GM13976 (cell line): ENCODE results near the gene TRIM32.

Experiments used
- DNase-seq: peaks from one replicate; pipeline ENCODE4 v3.0.0; 2012; ENCODE audit warnings: low spot score
- CTCF ChIP-seq: IDR thresholded peaks from 2 replicates; pipeline ENCODE4 v1.5.1; 2012; ENCODE audit warnings: borderline replicate concordance, mild to moderate bottlenecking; ENCODE audit not compliant: insufficient read depth; ENCODE audit errors: extremely low read depth, missing control alignments, control extremely low read depth
- in situ Hi-C: fragments of 300-500 bp; cut with MboI; formaldehyde crosslinking; loops from one replicate; pipeline ENCODE4 v1.12.0; 2022; ENCODE audit warnings: low sequenced_read_pairs, mixed read lengths, inconsistent platforms; ENCODE audit not compliant: unreplicated experiment

Gene TRIM32

GRCh38 chr9:116646661-116647514 is 40.2 kb upstream of the TRIM32 start:
- in situ Hi-C loops = no loop called here
- no peak for DNase-seq
- peak; percentile 47 for TF ChIP-seq CTCF

GRCh38 chr9:116647515-116647809 is 39.6 kb upstream of the TRIM32 start:
- DNase-seq = no peak
- in situ Hi-C loops = no loop called here
- no peak for TF ChIP-seq CTCF

GRCh38 chr9:116653348-116654058 is 33.6 kb upstream of the TRIM32 start:
- in situ Hi-C loops = loop anchor here (25.0 kb wide), 2 partner anchors 491 to 1041 kb away; partner anchors contain the start of gene PAPPA
- no peak for DNase-seq
- no peak for TF ChIP-seq CTCF

GRCh38 chr9:116654059-116654355 is 33.1 kb upstream of the TRIM32 start:
- TF ChIP-seq CTCF = no peak
- in situ Hi-C loops = loop anchor here (25.0 kb wide), 2 partner anchors 492 to 1042 kb away; partner anchors contain the start of gene PAPPA
- no peak for DNase-seq

- no peak for TF ChIP-seq CTCF
- in situ Hi-C loops = loop anchor here (25.0 kb wide), 2 partner anchors 494 to 1044 kb away; partner anchors contain the start of gene PAPPA
- no peak for DNase-seq
Measured at GRCh38 chr9:116656501-116656971, 30.6 kb upstream of the TRIM32 start.

GRCh38 chr9:116656977-116657376 is 30.1 kb upstream of the TRIM32 start:
- TF ChIP-seq CTCF = no peak
- DNase-seq = no peak
- in situ Hi-C loops = loop anchor here (25.0 kb wide), 2 partner anchors 495 to 1045 kb away; partner anchors contain the start of gene PAPPA
